WERI-Rb-1 (cell line): ENCODE measurements around the gene PHF13.

Source experiments
- DNase-seq: peaks from one replicate; pipeline ENCODE4 v3.0.0-alpha.2; 2020
- H3K27ac ChIP-seq: fragments of 250-450 bp; sonication (Bioruptor Pico); 2 replicates; pipeline ENCODE4 v1.5.1; 2020; ENCODE audit warnings: mild to moderate bottlenecking, moderate library complexity
- H3K27me3 ChIP-seq: fragments of 250-450 bp; sonication (Bioruptor Pico); 2 replicates; pipeline ENCODE4 v1.5.1; 2021; ENCODE audit warnings: mild to moderate bottlenecking, low read depth, moderate library complexity; ENCODE audit not compliant: insufficient read depth, severe bottlenecking
- H3K36me3 ChIP-seq: fragments of 250-450 bp; sonication (Bioruptor Pico); 2 replicates; pipeline ENCODE4 v1.5.1; 2020; ENCODE audit warnings: mild to moderate bottlenecking, moderate library complexity
- H3K4me3 ChIP-seq: 2 replicates; pipeline ENCODE4 v1.5.1; 2011; ENCODE audit warnings: low read depth, mild to moderate bottlenecking, control low read depth, low read length
- H3K9me3 ChIP-seq: fragments of 250-450 bp; sonication (Bioruptor Pico); 2 replicates; pipeline ENCODE4 v1.5.1; 2021; ENCODE audit warnings: mild to moderate bottlenecking, moderate library complexity; ENCODE audit not compliant: severe bottlenecking
- CTCF ChIP-seq: IDR thresholded peaks from 2 replicates; pipeline ENCODE4 v1.5.1; 2011; ENCODE audit warnings: low read depth, mild to moderate bottlenecking, control low read depth, inconsistent platforms, low read length

PHF13 gene

GRCh38 chr1:6602669-6603237 is 10.8 kb upstream of the PHF13 start, which contains the start of gene KLHL21:
Gene KLHL21, minus strand, starts transcription at chr1:6602869. Its CDS starts 52 bp downstream, at chr1:6602817.
- no peaks in the 10 kb centered on the region for H3K9me3 ChIP-seq
- peaks cover 25% of the 10 kb centered on the region for H3K36me3 ChIP-seq
- TF ChIP-seq CTCF, result no peak
- peak within 1 kb of the TSS; percentile 69 for H3K4me3 ChIP-seq
- H3K27ac ChIP-seq, result peak within 1 kb of the TSS; percentile 74
- no peaks in the 10 kb centered on the region for H3K27me3 ChIP-seq
- DNase-seq, result peak; percentile 85

DNA sequence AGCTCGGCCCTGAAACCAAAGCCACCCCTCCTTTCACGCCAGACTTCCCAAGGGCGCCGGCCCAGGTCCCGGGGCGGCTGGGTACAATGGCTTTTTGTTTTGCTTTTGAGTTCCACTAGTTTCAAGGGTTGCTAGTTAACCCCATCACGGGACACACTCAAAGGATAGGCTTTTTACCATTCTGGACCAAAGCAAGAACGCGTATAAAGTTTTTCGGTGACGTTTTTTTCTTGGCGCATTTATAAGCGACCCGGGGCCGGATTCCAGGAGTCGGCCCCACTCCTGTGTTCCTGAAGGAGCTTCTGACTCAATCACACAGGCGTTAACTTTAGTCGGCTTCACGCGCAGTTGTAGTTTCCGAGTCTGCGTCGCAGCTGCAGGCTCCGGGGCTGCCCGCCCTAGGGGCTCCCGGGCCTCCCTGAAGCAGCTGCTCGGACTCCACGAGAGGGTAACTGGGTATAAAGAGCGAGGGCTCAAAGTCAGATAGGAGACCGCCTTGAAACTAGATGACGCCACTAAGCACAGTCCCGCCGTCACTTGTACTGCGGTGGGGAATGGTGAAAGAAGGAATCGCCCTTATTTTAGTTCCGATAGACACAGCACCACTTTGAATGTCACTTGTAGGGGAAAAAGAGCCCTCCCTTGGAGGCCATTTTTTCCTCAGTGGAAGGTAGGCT is 10.2 kb upstream of the PHF13 start:
- no peaks in the 10 kb centered on the region for H3K9me3 ChIP-seq
- no peak for DNase-seq
- peaks cover 19% of the 10 kb centered on the region for H3K36me3 ChIP-seq
- H3K27me3 ChIP-seq, result no peaks in the 10 kb centered on the region
- H3K4me3 ChIP-seq, result peak overlapping the region; percentile 52
- peak overlapping the region; percentile 67 for H3K27ac ChIP-seq
- no peak for TF ChIP-seq CTCF

GRCh38 chr1:6603915-6604558 is 9.5 kb upstream of the PHF13 start:
- peaks cover 13% of the 10 kb centered on the region for H3K36me3 ChIP-seq
- H3K4me3 ChIP-seq, result no peak overlapping the region
- no peak overlapping the region for H3K27ac ChIP-seq
- DNase-seq, result no peak
- H3K9me3 ChIP-seq, result no peaks in the 10 kb centered on the region
- no peaks in the 10 kb centered on the region for H3K27me3 ChIP-seq
- TF ChIP-seq CTCF, result no peak

GRCh38 chr1:6612641-6613360 is 730 bp upstream of the PHF13 start:
- H3K9me3 ChIP-seq, result no peaks in the 10 kb centered on the region
- H3K27ac ChIP-seq, result peak overlapping the region; percentile 89
- peaks cover 21% of the 10 kb centered on the region for H3K36me3 ChIP-seq
- DNase-seq, result no peak
- H3K4me3 ChIP-seq, result peak overlapping the region; percentile 76
- no peaks in the 10 kb centered on the region for H3K27me3 ChIP-seq
- TF ChIP-seq CTCF, result no peak

- no peak for TF ChIP-seq CTCF
- peak; percentile 67 for DNase-seq
- peaks cover 35% of the 10 kb centered on the region for H3K36me3 ChIP-seq
- H3K9me3 ChIP-seq, result no peaks in the 10 kb centered on the region
- no peaks in the 10 kb centered on the region for H3K27me3 ChIP-seq
- H3K27ac ChIP-seq, result peak overlapping the region; percentile 99
- H3K4me3 ChIP-seq, result peak overlapping the region; percentile 69
These were observed 743 bp downstream of the PHF13 start for GRCh38 chr1:6614019-6614928.
